Astrocyte (in vitro differentiated cells and primary cell): ENCODE measurements around the gene TTF2.

Source experiments
- EZH2 ChIP-seq: IDR thresholded peaks from 2 replicates; pipeline ENCODE4 v1.6.1; 2012; ENCODE audit warnings: mild to moderate bottlenecking, low read length, inconsistent platforms; ENCODE audit not compliant: insufficient read depth
- TF ChIP-seq, protein P1 (sequence below): IDR thresholded peaks from 2 replicates; pipeline ENCODE4 v1.5.1; 2011; ENCODE audit warnings: low read depth, mild to moderate bottlenecking, inconsistent platforms, low read length, moderate library complexity; ENCODE audit not compliant: insufficient read depth

DNA sequence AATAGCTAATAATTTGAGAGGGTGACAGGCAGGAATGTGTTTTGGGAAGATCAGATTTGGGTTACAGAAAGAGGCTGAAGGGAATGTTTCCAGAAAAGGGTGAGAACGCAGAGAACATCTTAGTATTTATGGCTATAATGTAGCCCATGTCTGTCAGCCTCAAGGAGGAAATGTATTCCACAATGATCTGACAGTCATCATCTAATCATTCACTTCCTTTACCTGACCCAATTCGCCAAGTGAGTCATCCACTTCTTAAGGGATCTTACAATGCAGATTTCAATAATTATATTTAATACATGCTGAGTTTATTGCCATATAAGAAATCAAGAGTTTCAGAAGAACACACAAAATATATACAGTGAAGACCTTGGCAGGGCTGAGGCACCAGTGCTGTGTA is 50.6 kb downstream of the TTF2 start:
- TF ChIP-seq, protein P1, sequence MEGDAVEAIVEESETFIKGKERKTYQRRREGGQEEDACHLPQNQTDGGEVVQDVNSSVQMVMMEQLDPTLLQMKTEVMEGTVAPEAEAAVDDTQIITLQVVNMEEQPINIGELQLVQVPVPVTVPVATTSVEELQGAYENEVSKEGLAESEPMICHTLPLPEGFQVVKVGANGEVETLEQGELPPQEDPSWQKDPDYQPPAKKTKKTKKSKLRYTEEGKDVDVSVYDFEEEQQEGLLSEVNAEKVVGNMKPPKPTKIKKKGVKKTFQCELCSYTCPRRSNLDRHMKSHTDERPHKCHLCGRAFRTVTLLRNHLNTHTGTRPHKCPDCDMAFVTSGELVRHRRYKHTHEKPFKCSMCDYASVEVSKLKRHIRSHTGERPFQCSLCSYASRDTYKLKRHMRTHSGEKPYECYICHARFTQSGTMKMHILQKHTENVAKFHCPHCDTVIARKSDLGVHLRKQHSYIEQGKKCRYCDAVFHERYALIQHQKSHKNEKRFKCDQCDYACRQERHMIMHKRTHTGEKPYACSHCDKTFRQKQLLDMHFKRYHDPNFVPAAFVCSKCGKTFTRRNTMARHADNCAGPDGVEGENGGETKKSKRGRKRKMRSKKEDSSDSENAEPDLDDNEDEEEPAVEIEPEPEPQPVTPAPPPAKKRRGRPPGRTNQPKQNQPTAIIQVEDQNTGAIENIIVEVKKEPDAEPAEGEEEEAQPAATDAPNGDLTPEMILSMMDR = no peak
- TF ChIP-seq EZH2 = no peak
